ENCODE measurements around the gene SPINT2. TPM values are rescaled to one million over a fixed set of nuclear protein-coding genes. Genes with fewer than 3 reads are reported as not detected.

Gene SPINT2
- total RNA-seq, 1 experiment from 2014 or later: 1,006 TPM

DNA sequence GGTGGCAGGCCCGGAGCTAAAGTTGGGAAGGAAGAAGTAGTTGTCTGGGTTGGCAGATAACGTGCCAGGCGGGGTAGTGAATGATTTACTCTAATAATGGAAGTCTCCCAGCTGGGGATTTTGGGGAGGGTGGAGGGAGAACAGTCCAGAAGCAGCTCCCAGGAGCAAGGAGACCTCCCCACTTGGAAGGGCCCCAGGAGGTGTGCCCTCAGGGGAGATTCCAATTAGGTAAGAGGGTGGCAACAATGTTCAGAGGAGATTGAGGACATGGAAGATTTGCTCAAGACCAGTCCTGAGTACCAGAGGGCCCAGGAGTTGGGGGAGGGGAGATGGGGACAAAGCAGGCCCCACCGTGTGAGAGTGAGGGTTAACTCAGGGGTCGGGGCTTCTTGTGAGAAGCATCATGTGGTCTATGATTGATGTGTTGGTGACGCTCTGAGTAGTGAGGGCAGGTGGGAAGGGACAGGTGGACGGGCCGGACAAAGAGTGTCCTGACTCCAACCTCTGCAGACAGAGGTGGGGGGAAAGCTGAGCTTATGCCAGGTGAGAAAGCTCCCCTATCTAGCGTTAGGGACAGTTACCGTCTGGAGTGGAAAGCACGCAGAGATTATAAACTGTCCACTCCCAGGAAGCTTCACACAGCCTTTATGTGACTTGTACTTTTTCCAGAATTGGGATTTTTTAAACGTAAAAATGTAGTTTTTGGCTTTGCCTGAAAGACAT is 3.5 kb downstream of the SPINT2 start:
- Histone ChIP-seq H3K4me3 (ENCODE audit: low read depth in 2 of 2, low read length in 2 of 2) (peak overlapping the region; percentile 65 to 97), H3K27ac (ENCODE audit: low read length) (peak overlapping the region; percentile 99), H3K27me3 (ENCODE audit: control insufficient read depth, insufficient read depth, low read length) (no peaks in the 10 kb centered on the region), H3K36me3 (ENCODE audit: control insufficient read depth, insufficient read depth, low read length) (no peaks in the 10 kb centered on the region), H3K4me1 (ENCODE audit: control insufficient read depth, insufficient read depth, low read length) (peaks cover 69% of the 10 kb centered on the region), H3K9me3 (ENCODE audit: control insufficient read depth, insufficient read depth, low read depth, low read length) (no peaks in the 10 kb centered on the region)
- no TSS peak for BruUV-seq (replicated peaks)
- POLR2A ChIA-PET: interaction anchor here (0.6 kb wide), 2 partner anchors 31 to 386 kb away, joined by 9 to 12 read pairs; no protein-coding TSS in a partner anchor
- 0 out of 2 replicates have a peak, but pooled peaks have one; percentile 1 for ATAC-seq
- intact Hi-C loops (cut with micrococcal nuclease; ENCODE audit: unreplicated experiment): no loop called here
- TF ChIP-seq TCF7L2 (IDR thresholded peaks at IDR 0.05; ENCODE audit: low read depth, low read length) (no peak), POLR2AphosphoS5 (IDR thresholded peaks at IDR 0.05; ENCODE audit: low read depth, low read length) (peak; percentile 50; the same call in 1 of the 2 replicates)
- DNase-seq (ENCODE audit: low read depth, low spot score): no peak
- CTCF ChIA-PET: no interaction called here
- in situ Hi-C loops (cut with HindIII; ENCODE audit: low pct_unique_long_range_greater_than_20kb, low sequenced_read_pairs): no loop called here

DNA sequence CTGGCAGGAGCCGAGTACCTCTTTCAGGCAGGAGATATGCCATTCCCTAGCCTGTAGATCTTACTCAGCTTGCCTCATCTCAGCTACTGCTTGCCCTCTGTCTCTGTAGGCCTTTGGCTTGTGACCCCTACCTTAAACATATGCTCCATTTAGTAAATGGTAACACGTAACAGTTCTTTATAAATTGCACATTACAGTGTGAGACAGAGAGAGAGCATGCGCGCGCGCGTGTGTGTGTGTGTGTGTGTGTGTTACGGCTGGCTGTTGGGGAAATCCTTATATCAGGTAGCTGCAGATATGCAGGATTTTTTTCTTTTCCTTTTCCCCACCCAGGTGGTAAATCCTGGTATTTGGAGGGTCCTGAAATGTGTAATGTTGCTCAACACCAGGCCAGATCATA is 4.2 kb downstream of the SPINT2 start:
- ATAC-seq (no peak), DNase-seq (ENCODE audit: low read depth, low spot score) (no peak)
- H3K4me1 ChIP-seq (ENCODE audit: control insufficient read depth, insufficient read depth, low read length): peaks cover 69% of the 10 kb centered on the region
- intact Hi-C loops (cut with micrococcal nuclease; ENCODE audit: unreplicated experiment) (no loop called here), in situ Hi-C loops (cut with HindIII; ENCODE audit: low pct_unique_long_range_greater_than_20kb, low sequenced_read_pairs) (no loop called here)
- ChIA-PET POLR2A (interaction anchor here (0.7 kb wide), 1 partner anchor 43 kb away, joined by 6 read pairs; no protein-coding TSS in a partner anchor), CTCF (no interaction called here)
- no peaks in the 10 kb centered on the region for H3K36me3 ChIP-seq (ENCODE audit: control insufficient read depth, insufficient read depth, low read length)
- H3K27me3 ChIP-seq (ENCODE audit: control insufficient read depth, insufficient read depth, low read length): no peaks in the 10 kb centered on the region
- H3K4me3 ChIP-seq (ENCODE audit: low read depth in 2 of 2, low read length in 2 of 2): peak overlapping the region; percentile 65 to 97
- no TSS peak for BruUV-seq (replicated peaks)
- no peaks in the 10 kb centered on the region for H3K9me3 ChIP-seq (ENCODE audit: control insufficient read depth, insufficient read depth, low read depth, low read length)
- H3K27ac ChIP-seq (ENCODE audit: low read length): peak overlapping the region; percentile 99
- TF ChIP-seq SIN3A (IDR thresholded peaks at IDR 0.05; ENCODE audit: borderline replicate concordance, insufficient read depth, low read depth, low read length) (no peak), POLR2AphosphoS5 (IDR thresholded peaks at IDR 0.05; ENCODE audit: low read depth, low read length) (peak; percentile 37; the same call in 1 of the 2 replicates)
- TF ChIP-seq, protein P1, sequence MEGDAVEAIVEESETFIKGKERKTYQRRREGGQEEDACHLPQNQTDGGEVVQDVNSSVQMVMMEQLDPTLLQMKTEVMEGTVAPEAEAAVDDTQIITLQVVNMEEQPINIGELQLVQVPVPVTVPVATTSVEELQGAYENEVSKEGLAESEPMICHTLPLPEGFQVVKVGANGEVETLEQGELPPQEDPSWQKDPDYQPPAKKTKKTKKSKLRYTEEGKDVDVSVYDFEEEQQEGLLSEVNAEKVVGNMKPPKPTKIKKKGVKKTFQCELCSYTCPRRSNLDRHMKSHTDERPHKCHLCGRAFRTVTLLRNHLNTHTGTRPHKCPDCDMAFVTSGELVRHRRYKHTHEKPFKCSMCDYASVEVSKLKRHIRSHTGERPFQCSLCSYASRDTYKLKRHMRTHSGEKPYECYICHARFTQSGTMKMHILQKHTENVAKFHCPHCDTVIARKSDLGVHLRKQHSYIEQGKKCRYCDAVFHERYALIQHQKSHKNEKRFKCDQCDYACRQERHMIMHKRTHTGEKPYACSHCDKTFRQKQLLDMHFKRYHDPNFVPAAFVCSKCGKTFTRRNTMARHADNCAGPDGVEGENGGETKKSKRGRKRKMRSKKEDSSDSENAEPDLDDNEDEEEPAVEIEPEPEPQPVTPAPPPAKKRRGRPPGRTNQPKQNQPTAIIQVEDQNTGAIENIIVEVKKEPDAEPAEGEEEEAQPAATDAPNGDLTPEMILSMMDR (IDR thresholded peaks at IDR 0.05): no peak
- TF ChIP-seq, protein P2, sequence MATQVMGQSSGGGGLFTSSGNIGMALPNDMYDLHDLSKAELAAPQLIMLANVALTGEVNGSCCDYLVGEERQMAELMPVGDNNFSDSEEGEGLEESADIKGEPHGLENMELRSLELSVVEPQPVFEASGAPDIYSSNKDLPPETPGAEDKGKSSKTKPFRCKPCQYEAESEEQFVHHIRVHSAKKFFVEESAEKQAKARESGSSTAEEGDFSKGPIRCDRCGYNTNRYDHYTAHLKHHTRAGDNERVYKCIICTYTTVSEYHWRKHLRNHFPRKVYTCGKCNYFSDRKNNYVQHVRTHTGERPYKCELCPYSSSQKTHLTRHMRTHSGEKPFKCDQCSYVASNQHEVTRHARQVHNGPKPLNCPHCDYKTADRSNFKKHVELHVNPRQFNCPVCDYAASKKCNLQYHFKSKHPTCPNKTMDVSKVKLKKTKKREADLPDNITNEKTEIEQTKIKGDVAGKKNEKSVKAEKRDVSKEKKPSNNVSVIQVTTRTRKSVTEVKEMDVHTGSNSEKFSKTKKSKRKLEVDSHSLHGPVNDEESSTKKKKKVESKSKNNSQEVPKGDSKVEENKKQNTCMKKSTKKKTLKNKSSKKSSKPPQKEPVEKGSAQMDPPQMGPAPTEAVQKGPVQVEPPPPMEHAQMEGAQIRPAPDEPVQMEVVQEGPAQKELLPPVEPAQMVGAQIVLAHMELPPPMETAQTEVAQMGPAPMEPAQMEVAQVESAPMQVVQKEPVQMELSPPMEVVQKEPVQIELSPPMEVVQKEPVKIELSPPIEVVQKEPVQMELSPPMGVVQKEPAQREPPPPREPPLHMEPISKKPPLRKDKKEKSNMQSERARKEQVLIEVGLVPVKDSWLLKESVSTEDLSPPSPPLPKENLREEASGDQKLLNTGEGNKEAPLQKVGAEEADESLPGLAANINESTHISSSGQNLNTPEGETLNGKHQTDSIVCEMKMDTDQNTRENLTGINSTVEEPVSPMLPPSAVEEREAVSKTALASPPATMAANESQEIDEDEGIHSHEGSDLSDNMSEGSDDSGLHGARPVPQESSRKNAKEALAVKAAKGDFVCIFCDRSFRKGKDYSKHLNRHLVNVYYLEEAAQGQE (IDR thresholded peaks at IDR 0.05; ENCODE audit: insufficient read depth in 1 of 2, low read depth in 2 of 2, low read length in 1 of 2): no peak

All from Panc1 (cell line).